SKM-1 (cell line): ENCODE measurements around the gene MATK.
"Not testable (repeated sequence)": the region's sequence is repeated elsewhere in the genome, so short reads cannot be mapped to it uniquely, and the experiment has no call there.

ENCODE experiments used
- DNase-seq: peaks from one replicate; lab custom pipeline; 2025; ENCODE audit not compliant: unreplicated experiment; lab: John Stamatoyannopoulos, UW

Gene MATK

DNA sequence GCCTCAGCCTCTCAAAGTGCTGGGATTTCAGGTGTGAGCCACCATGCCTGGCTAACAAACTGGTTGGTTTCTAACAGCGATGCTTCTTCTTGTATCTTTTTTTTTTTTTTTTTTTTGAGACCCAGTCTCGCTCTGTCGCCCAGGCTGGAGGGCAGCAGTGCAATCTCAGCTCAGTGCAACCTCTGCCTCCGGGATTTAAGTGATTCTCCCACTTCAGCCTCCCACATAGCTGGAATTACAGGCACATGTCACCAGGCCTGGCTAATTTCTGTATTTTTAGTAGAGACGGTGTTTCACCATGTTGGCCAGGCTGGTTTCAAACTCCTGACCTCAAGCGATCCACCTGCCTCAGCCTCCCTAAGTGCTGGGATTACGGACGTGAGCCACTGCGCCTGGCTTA, 30.0 kb upstream of the MATK start:
- not testable (repeated sequence) for DNase-seq

DNA sequence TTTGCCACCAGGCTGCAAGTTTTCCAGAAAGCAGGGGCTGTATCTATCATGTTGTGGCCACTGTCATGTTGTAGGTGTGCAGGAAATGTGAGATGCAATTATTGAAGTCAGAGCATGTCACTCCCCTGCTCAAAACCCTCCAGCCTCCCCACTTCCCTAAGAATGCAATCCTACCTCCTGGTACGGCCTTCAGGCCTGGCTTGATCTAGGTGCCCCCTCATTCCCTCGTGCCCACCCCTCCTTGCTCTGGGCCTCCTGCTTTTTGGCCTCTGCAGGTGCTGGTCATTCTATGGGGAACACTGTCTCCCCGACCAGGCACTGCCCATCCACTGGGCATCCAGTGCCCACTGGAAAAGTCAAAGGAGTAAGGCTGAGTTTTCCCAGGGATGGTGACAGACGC, 28.5 kb upstream of the MATK start:
- no peak for DNase-seq

DNA sequence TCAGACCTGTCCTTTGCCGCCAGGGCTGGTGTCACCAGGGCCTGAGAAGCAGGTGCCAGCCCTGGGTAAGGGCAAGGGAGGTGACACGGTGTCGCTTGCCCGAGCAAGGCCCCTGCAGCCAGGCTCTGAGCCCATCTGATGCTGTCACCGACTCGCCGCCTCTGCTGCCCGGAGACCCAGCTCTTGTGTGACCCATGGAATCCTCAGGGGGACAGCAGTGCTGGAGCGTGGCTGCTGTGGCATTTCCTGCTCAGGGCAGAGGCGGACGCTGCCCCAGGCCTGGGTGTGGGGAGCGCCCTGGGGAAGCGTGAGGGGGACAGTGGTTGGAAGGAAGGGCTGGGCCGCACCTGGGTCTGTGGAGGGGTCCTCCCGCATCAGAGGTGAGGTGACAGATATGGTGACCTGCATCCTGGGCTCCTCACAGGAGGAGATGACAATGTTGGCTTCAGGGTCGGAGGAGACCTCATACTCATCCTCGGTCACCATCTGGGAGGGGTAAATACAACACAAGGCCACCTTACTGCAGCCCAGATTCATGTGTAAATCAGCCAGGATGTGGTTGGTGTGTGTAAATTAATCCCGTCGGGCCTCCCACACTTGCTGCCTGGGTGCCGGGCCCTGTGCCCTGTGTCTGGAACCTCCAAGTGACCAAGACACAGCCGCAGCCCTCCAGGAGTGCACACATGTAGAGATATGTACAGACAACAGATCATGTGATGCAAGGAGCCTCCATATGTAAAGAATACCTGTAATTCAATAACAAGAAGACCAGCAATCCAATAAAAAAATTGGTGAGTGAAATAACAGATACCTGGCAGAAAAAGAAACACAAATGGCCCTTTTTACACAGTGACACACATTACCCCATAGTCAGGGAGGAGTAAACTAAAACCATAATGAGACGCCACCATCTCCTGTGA, 27.6 kb upstream of the MATK start:
- DNase-seq, result no peak

DNA sequence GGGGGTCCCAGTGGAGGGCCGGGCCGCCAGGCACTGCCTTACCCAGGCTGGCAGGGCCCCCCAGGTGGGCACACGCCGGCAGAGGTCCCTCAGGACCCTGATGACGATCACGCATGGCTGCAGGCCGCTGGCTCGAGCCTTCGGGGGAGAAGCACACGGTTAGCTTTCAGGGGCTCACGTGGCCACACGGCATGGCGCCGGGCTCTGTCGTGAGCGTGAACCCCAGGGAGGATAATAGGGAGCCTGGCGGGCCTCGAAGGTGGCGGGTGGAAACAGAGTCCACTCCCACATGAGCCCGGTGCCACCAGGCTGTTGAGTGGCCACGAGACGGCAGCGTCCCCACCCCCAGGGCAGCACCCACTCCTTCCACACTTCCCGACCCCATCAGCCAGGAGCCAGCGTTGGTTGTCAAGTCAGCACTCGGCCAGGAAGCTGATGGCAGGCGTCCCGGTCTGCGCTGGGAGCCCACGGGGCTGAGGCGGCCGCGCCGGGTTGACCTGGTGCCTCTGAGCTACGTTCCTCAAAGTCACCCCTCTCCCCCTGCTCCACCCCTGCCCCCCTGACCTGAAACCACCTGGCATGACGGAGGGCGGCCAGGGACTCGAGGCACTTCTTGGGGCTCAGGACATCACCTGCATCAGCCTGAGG, 24.7 kb upstream of the MATK start:
- no peak for DNase-seq

DNA sequence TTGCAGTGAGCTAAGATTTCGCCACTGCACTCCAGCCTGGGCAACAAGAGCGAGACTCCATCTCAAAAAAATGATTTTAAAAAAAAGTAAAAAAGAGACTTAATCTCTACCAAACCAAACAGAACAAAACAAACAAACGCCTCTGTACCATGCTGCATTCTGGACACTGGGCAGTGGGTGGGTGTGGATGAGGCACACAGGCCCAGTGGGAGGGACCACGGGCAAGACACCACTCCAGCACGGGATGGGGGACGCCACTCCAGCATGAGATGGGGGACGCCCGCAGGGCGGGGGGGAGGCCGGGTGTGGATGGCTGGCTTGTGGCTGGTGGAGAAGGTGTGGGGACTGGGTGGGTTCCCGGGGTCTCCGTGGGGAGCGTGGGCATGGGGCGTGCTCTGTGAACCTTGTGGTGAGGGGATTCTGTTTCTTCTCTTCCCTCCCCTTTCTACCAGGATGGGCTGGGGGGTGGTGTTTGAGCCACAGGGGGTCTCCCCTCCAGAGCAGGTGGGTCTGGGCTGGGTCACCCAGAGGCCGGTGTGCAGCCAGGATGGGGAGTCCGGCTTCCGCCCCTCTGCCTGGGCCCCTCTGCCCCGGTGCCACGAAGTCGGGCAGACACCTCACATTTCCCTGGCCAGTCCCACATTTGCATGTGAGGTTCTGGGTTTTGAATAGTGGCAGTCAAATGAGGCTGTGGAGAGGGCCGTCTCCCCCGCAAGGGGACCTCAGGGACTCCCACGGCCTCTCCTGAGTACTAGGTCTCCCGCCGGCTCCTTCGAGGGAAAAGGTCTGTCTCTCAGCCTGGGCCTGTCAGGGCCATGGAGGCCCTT, 23.9 kb upstream of the MATK start:
- DNase-seq, result no peak

DNA sequence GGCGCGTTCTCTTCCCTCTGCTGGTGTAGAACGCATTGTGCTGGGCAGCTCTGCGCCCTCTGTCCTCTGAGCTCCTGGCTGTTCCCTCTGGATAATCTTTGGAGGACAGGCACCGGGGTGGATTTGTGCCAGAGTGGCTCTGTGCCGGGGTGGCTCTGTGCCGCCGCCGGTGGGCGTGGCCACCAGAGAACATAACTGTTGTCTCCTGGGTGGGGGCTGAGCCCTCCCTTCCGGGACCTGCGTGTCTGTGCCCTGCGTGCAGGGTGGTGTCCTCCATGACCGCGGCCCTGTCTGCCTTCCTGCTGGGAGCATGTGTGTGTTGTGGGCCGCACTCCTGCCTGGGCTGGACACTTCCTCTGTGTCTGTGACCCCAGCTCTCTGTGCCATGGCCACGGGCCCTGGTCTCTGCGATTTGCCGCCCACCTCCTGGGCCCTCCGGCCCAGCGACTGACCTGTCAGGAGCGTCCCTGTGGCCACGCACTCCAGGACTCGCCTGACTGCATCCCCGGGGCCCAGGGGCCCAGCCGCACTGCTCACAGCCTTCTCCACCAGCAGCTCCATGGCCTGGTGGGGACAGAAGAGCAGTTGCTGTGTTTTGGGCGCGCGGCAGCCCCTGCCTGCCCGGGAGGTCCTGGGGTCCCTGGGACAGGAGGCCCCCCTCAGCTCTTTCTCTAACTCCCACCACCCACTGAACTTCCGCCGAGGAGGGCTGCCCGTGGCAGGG, 22.4 kb upstream of the MATK start:
- no peak for DNase-seq

DNA sequence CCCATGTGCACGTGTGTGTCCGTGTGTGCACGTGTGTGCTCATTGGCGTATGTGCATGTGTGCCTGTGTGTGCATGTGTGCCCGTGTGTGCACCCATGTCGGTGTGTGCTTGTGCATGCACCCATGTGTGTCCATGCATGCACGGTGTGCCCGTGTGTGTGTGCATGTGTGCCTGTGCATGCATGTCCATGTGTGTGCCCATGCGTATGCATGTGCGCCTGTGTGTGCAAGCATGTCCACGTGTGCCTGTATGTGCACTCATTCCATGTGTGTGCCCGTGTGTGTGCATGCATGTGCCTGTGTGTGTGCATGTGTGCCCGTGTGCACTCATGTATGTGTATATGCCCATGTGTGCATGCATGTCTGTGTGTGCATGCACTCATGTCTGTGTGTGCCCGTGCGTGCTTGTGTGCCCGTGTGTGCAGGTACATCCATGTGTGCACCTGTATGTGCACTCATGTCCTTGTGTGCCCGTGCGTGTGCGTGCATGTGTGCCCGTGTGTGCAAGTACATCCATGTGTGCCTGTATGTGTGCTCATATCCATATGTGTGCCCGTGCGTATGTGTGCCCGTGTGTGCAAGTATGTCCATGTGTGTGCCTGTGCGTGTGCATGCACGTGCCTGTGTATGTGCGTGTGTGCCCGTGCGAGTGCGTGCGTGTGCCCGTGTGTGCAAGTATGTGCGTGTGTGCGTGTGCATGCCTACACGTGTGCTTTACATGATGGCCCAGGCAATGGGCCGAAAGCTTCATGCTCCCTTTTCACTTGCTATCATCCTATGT, 21.6 kb upstream of the MATK start:
- no peak for DNase-seq

DNA sequence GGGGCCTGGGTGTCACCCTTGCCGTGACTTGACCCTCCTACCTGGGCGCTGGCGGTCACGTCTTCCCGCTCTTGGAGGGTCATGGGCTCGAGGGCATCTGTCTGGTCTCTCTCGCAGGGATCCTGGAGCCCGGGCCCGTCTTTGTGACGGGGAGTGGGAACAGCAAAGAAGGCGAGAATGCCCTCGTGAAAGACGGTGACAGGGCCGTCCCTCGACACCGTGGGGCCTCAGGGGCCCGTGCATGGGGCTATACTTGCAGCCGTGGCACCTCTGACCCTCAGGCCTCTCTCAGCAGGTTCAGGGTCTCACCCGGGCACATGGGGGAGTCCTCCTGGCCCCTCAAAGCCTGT, 20.9 kb upstream of the MATK start:
- DNase-seq, result no peak

DNA sequence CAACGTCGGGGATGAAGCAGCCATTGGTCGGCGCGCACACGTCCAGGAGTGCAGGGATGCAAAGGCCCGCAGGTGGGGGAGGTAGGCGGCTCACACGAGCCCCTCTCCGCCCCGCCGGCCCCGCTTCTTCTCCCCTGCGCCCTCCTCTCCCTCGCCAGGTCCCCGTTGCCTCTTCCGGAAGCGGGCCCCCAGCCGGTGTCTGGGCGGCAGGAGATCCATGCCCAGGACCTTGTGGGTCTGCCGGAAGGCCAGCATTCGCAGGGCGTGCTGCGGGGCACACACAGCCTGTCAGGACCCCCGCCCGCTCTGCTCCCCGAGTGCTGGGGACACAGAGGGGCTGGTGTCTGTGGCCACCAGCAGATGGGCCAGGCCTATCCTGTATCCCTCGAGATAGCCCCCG, 19.7 kb upstream of the MATK start:
- no peak for DNase-seq

DNA sequence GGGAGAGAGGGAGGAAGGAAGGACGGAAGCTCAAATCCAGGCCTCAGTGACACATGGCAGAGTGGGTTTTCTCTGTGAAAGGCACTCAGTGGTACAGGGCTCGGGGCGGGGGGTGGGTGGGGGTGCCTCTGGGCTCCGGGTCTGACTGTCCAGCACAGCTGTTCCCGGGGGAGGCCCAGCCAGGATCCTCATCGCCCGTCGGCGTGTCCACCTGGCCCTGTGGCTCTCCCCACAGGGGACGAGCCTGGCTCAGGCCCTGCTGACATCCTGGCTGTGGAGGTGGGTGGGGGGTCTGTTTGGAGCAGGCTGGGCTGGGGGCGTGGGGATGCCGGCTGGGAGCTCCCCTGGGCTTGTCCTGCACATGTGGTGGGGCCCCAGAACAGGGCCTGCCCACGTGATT, 18.2 kb upstream of the MATK start:
- DNase-seq, result no peak

DNA sequence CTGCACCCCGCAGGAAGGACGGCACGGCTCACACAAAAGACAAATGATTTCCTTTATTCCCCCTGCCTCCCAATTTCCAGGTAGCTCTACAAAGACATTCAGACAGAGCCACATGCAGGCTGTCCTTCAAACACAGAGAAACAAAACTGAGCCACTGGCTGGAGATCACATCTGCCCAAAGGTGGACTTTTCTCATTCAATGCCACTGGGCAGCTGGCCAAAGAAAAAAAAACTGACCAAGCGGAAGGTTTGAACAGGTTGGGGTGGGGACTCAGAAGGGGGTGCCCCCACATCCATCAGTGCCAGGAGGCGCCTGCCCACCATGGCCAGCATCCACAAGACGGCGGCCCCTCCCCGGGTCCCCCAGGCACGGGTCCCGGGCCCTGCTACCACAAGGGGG, 17.8 kb upstream of the MATK start:
- DNase-seq, result no peak

DNA sequence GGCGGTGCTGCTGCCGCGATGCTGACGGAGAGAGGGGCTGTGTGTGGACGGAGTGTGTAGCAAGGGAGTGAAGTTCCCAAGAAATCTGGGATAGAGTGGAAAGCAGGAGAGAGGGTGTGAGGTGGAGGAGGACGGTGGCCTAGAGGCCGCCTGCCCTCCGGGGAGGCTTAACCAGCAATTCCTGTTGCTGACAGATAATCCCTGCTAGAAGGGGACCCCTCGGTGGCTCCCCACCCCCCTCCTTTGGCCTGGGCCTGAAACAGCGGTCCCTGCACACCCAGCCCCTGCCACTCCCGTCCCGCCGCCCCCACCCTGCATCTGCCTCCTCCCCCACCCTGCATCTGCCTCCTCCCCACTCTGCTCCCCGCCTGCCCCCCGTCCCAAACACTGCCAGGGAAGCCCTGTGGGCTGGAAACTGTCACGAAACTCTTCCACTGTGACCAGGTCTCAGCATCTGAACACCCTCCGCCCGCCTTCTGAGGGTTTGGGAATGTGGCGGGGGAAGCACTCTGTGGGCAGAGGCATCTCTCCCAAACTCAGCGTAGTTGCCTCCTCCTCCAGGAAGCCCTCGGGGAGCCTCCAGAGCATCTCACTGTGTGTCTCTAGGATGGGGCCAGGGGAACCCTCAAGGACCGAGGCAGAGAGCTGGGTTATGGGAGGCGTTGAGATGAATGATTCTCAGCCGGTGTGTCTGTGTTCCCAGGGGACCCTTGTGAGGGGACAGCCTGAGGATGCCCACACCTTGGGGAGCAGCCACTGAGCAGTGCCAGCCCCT, 17.1 kb upstream of the MATK start:
- DNase-seq, result no peak

DNA sequence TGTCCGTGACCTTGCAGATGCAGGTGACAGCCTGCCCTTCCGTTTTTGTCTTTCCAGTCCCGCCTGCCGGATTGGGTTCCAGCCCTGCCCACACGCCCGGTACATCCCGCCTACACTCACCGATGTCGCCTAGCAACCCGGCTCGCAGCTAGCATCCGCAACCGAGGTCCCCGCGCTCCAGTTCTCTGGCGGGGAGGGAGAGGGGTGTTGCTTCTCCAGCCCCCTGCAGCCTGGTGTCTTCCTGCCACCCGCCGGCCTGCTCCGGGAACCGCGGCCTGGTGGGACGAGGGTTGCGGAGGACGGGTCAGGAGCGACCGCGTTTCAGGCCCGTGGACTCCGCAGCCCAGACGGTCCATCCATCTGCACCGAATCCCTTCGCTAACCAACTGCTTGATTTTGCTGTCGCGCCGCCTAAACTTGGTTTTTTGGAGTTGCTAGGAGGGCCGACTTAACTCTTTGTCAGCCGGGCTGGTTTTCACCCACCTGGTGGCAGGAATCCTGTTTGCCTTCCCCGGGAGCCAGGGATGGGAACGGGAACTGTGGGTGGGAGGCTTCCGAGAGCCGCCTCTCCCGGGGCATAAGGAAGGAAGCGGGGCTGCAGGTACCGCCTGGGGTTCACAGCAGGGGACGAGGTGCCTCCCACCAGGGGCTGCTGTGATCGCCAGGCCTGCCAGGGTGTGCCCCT, 15.4 kb upstream of the MATK start:
- DNase-seq, result no peak

DNA sequence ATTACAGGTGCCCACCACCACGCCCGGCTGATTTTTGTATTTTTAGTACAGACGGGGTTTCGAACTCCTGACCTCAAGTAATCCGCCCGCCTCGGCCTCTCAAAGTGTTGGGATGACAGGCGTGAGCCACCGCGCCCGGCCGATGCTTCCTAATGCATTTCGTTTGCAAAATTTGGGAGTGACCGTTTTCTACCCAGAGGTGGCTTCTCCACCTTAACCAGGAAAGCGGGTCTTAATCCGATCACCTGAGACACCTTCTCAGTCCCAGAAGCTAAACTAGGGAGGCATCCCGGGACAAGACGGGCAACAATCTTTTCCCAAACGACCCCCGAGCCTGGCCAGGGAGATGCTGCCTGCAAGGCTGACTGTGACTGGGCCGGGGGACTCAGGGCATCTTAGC, 14.8 kb upstream of the MATK start:
- no peak for DNase-seq

DNA sequence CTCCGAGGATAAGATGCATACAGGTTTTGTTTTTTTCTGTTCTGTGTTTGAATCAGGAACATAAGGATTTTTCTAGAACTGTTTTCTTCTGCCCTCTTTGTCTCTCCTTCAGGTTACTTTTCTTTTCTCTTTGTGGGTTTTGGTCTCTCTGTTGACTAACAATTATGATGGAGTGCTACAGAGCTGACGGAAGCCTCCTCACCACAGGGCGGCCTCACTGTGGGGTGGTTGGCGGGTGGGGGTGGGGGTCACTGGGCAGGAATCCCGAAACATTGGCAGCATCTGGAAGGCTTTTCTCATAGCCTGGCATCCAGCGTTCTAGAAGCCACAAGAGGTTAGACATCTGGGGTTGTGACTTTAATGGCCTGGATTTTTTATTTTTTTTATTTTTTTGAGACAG, 12.0 kb upstream of the MATK start:
- DNase-seq, result no peak

DNA sequence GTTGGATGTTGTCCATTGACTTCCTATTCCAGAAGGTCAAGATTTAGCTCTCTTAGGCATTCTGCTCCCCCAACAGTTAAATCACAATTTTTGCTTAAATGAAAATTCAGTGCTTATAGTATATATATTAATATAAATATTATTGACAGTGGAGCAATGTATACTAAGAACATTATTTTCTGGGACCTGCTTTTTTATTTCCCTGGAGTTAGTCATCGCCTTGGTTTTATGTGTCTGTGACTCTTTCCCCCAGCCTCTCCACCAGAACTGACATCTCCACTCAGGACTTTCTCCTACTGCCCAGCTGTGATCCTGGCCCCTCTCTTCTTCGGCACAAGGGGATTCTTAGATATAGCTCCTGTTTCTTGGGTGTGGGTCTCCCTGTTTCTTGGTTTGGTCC, 10.2 kb upstream of the MATK start:
- no peak for DNase-seq

DNA sequence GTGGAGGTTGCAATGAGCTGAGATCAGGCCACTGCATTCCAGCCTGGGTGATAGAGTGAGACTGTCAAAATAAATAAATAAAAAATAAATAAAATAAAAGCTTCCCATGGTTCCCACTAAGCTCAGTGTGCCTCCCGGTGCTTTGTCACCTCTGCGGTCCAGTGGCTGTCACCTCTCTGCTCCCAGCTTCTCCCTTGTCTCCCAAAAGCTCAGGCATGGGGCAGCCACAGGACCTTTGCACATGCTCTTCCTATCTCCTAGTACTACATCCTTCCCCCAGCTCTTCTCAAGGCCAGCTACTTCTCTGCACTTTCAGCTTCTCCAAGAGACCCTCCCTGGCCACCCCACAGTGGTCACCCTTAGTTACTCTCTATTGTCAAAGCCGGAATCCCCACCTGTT, 7.6 kb upstream of the MATK start:
- no peak for DNase-seq

DNA sequence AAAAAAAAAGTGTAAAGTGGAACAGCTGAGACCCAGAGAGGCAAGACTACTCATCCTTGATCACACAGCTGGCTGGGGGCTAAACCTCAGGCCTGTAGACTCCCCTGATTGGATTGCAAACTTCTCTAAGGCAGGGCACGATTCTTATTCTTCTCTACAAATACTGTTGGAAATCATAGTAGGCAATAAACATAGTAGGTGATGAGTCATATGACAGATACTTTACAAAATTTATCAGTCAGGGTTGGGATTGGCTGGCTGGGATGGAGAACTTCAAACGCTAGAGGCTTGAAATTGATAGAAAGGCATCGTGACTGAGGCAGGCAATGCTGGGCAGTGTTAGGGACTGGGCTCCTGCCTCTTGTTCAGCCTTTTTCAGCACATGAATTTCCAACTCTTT, 5.9 kb upstream of the MATK start:
- no peak for DNase-seq

DNA sequence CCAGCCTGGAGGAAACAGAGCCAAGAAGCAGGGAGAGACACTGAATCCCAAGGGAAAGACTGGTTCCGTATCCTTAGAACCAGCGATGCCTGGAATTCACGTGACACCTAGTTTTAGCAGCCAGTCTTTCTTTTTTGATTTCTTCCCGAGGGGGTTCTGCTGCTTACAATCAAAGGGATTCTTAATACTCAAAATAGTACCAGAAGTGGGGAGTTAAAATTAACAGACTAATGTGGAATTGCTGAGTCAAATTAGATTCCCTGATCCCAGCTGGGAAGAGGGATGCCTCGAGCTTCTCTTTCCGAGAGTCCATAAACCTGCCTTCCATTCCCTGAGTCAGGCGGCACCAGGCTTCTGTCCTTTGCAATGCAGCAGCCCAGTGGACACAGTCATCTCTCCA, 4.8 kb upstream of the MATK start:
- no peak for DNase-seq
